ENCODE measurements around the gene CCS.

Gene CCS

DNA sequence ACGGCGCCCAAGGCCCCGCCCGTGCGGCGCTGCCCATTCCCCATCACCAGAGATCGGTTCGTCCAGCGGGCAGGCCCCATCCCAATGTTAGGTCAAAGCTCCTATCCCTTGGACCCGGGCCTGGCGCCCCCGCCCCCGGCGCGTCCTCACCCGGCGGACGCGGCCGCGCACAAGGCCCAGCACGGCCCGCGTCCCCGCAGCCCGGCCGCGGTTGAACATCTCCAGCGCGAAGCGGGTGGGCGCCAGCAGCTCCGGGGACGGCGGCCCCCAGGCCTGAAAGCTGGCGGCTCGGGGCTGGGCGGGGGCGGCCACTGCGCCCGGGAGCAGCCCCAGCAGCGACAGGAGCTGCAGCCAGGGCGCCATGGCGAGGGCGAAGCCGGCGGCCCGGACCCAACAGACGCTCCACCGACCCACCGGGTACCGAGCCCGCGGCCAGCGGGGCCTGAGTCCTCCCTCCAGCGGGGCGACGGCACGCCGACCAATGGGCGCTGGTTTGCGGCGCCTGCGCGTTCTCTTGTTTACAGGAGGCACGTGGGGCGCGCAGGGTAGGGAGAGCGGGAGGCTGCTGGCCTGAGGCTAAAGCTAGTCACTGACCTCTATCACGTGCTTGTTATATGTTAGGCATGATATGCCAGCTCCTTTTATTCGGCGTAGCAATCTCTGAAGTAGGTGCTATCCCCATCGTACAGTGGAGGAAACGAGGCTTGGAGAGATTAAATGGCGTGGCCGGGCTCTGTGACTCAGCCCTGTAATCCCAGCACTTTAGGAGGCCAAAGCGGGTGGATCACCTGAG is 24.7 kb upstream of the CCS start, which contains the start of gene CTSF:
Gene CTSF (minus strand): TSS at position 483 of the 793 bp plus-strand sequence. CDS start 120 bp downstream, at position 363.
- H3K4me3 ChIP-seq (ENCODE audit: low read depth, low read length), result no peak within 1 kb of the TSS
- POLR2A ChIA-PET, result interaction anchor here (0.6 to 1.1 kb wide), 2 partner anchors 22 to 102 kb away, joined by 3 to 4 read pairs; partner anchors contain the start of gene ZDHHC24

DNA sequence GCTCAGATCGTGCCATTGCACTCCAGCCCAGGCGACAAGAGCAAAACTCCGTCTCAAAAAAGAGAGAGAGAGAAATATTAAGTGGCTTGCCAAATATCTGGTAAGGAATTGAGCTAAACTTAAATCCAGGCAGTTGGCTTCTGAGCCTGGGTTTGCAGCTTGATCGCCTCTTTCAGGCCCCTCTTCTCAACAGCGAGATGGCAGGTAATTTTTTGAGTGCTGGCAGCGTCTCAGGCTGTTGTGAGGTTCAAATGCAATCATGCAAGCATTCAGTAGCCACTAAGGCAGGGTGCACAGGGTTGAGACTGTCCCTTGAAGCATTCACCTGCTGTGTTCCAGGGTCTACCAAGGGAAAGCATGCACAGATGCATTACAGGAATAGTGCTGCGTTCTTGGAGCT is 23.9 kb upstream of the CCS start:
- no peak overlapping the region for H3K27ac ChIP-seq (ENCODE audit: extremely low read depth, low read depth, low read length)
- no peaks in the 10 kb centered on the region for H3K4me1 ChIP-seq (ENCODE audit: control insufficient read depth, insufficient read depth, low read length)
- H3K36me3 ChIP-seq (ENCODE audit: control insufficient read depth in 2 of 2, insufficient read depth in 1 of 2, low read length in 2 of 2), result no peaks in the 10 kb centered on the region
- ChIA-PET POLR2A (interaction anchor here (0.7 to 1.1 kb wide), 2 partner anchors 23 to 321 kb away, joined by 3 to 4 read pairs; partner anchors contain the start of gene ZDHHC24), CTCF (interaction anchor here (1.4 kb wide), 1 partner anchor 21 kb away, joined by 6 read pairs; no protein-coding TSS in a partner anchor)
- no peak overlapping the region for H3K4me3 ChIP-seq (ENCODE audit: low read depth, low read length)
- TF ChIP-seq HIC1 (tag by site-specific recombination; IDR thresholded peaks at IDR 0.05) (no peak), KLF16 (tag by site-specific recombination; IDR thresholded peaks at IDR 0.05) (no peak), TSHZ1 (tag by site-specific recombination; IDR thresholded peaks at IDR 0.05; ENCODE audit: borderline replicate concordance) (no peak), ZNF155 (tag by site-specific recombination; IDR thresholded peaks at IDR 0.05) (no peak), ZNF324 (tag by site-specific recombination; IDR thresholded peaks at IDR 0.05) (no peak)
- H3K9me3 ChIP-seq (ENCODE audit: control insufficient read depth, insufficient read depth, low read depth, low read length), result no peaks in the 10 kb centered on the region

More for the DNA sequence above, 24.7 kb upstream of the CCS start, which contains the start of gene CTSF:
- no peaks in the 10 kb centered on the region for H3K9me3 ChIP-seq (ENCODE audit: control insufficient read depth, insufficient read depth, low read depth, low read length)
- H3K4me1 ChIP-seq (ENCODE audit: control insufficient read depth, insufficient read depth, low read length), result no peaks in the 10 kb centered on the region
- CTCF ChIA-PET, result interaction anchor here (0.6 to 1.1 kb wide), 2 partner anchors 110 to 160 kb away, joined by 3 to 4 read pairs; no protein-coding TSS in a partner anchor
- H3K27ac ChIP-seq (ENCODE audit: extremely low read depth, low read depth, low read length), result no peak within 1 kb of the TSS
- H3K36me3 ChIP-seq (ENCODE audit: control insufficient read depth in 2 of 2, insufficient read depth in 1 of 2, low read length in 2 of 2), result no peaks in the 10 kb centered on the region
- TF ChIP-seq, protein P1, sequence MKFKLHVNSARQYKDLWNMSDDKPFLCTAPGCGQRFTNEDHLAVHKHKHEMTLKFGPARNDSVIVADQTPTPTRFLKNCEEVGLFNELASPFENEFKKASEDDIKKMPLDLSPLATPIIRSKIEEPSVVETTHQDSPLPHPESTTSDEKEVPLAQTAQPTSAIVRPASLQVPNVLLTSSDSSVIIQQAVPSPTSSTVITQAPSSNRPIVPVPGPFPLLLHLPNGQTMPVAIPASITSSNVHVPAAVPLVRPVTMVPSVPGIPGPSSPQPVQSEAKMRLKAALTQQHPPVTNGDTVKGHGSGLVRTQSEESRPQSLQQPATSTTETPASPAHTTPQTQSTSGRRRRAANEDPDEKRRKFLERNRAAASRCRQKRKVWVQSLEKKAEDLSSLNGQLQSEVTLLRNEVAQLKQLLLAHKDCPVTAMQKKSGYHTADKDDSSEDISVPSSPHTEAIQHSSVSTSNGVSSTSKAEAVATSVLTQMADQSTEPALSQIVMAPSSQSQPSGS (tag by site-specific recombination; IDR thresholded peaks at IDR 0.05; ENCODE audit: low read depth), result no peak
- TF ChIP-seq PBX3 (CRISPR knock-in tag; IDR thresholded peaks at IDR 0.05), result no peak
- no peak for TF ChIP-seq ZNF585B (tag by site-specific recombination; IDR thresholded peaks at IDR 0.05)
- TF ChIP-seq ZNF514 (tag by site-specific recombination; IDR thresholded peaks at IDR 0.05), result no peak
- TF ChIP-seq GFI1B (tag by site-specific recombination; IDR thresholded peaks at IDR 0.05), result no peak
- TF ChIP-seq, protein P2, sequence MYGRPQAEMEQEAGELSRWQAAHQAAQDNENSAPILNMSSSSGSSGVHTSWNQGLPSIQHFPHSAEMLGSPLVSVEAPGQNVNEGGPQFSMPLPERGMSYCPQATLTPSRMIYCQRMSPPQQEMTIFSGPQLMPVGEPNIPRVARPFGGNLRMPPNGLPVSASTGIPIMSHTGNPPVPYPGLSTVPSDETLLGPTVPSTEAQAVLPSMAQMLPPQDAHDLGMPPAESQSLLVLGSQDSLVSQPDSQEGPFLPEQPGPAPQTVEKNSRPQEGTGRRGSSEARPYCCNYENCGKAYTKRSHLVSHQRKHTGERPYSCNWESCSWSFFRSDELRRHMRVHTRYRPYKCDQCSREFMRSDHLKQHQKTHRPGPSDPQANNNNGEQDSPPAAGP (tag by site-specific recombination; IDR thresholded peaks at IDR 0.05), result no peak
- TF ChIP-seq ZNF311 (tag by site-specific recombination; IDR thresholded peaks at IDR 0.05; ENCODE audit: borderline replicate concordance), result no peak
- TF ChIP-seq ZNF266 (tag by site-specific recombination; IDR thresholded peaks at IDR 0.05; ENCODE audit: low read depth), result no peak
- no peak for TF ChIP-seq ZBTB26 (tag by site-specific recombination; optimal IDR thresholded peaks at IDR 0.05)
- no peak for TF ChIP-seq ZFP3 (tag by site-specific recombination; IDR thresholded peaks at IDR 0.05; ENCODE audit: low read depth)
- TF ChIP-seq ZNF639 (tag by site-specific recombination; IDR thresholded peaks at IDR 0.05), result no peak
- no peak for TF ChIP-seq MZF1 (tag by site-specific recombination; IDR thresholded peaks at IDR 0.05; ENCODE audit: borderline replicate concordance)
